Stimulated activated CD8-positive, alpha-beta memory T cell treated with anti-CD3 and anti-CD28 coated beads, Interleukin-7, amount 100 ng/mL, for 48 hours (primary cell): ENCODE data around the gene RPS21.

ENCODE experiments used
- DNase-seq, 2 donors: peaks; one replicate each; pipeline ENCODE4 v3.0.0-alpha.2; 2020; ENCODE audit warnings: low read depth in 1 of 2; ENCODE audit errors: extremely low read depth in 1 of 2

Gene RPS21

DNA sequence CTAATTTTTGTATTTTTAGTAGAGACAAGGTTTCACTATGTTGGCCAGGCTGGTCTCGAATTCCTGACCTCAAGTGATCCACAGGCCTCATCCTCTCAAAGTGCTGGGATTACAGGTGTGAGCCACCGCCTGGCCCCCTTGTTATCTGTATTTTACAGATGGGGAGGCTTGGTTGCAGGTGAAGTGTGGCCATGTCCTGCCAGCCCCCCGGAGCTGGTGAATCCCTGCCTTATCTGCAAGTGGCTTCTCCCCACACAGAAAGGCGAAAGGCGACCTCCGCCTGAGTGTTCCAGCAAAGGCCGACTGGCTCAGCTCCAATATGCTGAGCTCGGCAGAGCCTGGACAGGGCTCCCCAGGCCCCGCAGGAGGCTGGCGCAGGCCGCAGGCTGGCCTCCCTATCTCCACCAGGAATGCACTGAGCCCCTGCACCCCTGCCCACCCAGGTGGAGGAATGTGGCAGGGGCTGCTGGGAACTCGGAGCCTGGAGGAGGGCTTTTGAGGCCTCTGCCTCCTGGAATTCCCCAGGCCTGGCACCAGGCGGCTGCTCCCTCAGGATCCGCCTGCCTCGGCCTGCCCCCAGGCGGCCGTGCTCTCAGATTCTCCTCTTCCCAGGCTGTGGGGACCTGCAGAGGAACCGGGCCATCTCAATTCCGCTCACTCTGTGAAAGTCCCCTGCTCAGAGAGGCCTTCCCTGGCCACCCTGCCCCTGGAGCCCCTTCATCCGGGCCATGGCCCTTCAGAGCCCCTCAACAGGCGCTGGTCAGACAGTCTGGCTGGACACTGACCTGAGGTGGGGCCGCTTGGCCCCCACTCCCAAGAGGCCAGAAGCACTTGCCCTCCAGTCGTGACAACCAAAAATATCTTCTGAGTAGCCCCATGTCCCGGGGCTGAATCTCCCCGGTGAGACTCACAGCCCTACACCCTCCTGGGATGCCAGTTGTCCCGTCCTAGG lies 10.5 kb upstream of the RPS21 start:
- no peak for DNase-seq

- no peak for DNase-seq
Observed at GRCh38 chr20:62377064-62377461, 9.8 kb upstream of the RPS21 start.

DNA sequence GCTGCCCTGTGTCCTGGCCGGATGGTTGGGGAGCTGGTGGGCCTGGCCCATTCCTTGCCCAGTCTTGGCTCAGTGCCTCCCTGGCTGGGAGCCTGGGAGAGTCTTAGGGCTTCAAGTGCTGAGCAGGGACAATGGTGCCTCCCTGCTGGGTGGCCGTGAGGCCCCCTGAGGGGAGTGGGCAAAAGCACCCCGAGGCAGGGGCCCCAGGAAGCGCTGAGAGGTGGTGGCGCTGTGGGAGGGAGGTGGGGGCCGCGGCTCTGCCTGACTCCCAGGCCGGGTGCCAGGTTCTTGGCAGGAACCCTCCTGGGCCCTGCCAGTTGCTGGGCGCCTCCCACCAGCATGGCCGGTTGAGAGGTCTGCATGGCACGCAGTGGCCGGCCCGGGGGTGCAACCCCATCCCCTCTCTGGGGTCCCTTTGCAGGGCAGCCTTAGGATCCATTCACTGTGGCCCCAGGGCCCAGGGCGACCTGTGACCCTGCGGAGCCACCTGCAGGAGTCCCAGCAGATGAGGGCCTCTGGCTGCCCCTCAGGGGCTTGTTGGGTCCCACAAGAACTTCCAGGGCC lies 9.2 kb upstream of the RPS21 start:
- no peak for DNase-seq

DNA sequence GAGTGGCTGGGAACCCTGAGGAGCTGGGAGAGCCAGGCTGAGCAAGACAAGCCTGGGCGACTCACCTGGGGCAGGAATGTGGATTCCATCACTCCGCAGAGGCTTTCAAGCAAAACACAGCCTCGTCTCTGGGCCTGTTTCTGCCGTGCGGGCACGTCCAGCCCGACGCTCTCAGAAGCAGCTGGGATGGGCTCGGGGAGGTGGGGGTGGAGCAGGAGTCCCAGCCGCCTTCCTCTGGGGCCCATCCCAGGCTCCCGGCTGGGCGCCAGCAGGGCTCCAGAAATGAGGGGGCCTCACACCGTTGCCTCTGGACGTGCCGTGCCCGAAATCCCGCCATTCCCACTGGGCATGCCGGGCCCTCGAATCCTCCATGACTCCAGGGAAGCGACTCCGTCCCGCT lies 8.7 kb upstream of the RPS21 start:
- no peak for DNase-seq

DNA sequence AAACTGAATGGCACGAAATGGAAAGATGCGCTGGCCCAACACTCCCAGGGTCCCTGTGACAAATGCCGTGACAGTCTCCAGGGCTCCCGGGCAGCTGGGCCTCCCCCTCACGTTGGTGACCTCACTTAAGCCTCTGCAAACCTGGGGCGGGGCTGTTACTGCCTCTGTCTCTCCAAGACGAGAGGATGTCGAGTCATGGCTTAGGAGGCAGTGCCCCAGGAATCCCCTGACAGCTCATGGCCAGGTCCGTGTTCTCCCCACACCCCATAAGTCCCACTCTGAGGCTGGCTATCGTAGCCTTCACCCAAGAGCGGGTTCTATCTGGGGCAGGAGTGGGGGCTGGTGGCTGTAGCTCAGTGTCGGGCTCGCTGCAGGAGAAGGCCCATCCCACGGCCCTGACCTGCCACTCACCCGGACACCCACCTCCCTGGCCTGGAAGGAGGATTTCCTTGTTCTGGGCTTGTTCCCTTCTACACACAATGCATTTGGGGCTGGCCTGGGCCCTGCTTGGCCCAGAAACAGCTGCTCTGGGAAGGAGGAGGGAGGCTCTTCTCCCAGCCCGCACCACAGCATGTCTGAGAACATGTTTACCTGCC lies 5.6 kb upstream of the RPS21 start:
- no peak for DNase-seq

GRCh38 chr20:62381842-62382241 lies 5.1 kb upstream of the RPS21 start:
- DNase-seq, result no peak

DNA sequence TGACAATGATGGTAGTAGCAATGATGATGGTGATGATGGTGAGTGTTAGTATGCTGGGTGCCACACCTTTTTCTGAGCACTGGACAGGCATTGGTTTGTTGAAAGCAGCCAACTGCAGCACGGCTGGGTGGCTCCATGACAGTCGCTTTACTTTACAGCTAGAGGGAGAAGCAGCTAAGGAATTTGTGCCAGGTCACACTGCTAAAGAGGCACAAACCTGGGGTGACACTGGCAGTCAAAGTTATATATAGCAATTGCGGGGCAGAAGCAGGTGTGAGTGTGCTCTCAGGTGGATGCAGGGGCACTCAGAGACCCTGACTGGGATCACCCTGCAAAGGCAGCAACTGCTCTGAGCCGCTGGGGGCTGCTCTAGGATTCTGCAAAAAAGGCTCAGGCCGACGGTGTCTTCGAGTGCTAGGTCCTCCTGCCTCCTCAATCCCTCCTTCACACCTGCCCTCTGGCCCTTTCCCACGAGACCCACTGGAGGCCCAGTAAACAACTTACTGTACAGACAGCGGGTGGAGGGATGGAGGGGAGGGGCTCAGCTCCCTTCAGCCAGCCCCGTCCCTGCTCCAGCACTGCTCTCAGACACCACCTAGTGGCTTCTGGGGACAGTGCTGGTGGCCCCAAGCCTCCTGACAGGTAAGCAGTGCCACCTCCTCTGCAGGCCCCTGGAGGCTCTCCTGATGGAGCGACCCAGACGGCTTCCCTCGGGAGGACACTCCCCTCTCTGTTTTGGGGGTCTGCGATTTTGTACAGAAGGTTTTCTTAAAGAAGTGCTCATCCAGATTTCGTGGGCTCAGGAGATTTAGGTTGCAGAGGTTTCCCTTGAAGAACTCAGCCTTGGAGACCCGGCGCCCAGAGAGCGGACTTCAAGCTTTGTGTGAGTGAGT lies 4.4 kb upstream of the RPS21 start:
- DNase-seq, result peak; percentile 41 to 66

- DNase-seq, result no peak
Observed at GRCh38 chr20:62387219-62387913, 463 bp downstream of the RPS21 start.

DNA sequence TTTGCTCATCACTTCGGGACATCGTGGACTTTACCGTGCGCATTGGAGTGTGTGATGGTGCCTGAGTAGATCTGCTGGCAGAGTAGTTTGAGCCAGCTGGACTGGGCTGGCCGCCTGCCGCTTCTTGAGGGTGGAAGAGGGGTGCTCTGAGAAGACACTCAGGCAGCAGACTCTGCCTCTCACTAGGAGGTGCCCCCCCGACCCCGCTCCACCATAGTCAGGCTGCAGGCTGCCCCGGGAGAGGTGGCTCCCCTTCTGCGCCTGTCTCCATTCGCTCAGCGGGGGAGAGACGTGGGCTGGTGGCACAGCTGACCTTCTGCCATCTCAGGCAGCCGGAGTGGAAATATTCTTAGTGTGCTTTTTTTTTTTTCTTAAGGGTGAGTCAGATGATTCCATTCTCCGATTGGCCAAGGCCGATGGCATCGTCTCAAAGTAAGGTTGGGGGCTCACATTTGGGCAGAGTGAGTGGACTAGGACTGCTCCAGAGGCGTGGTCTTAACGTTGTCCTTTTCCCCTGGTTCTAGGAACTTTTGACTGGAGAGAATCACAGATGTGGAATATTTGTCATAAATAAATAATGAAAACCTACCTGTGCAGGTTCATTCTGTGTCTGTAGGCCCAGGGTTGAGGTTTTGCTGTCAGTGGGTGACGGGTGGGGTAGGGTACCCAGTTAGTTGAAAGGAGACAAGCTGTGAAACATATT lies 1.2 kb downstream of the RPS21 start:
- DNase-seq, result no peak

DNA sequence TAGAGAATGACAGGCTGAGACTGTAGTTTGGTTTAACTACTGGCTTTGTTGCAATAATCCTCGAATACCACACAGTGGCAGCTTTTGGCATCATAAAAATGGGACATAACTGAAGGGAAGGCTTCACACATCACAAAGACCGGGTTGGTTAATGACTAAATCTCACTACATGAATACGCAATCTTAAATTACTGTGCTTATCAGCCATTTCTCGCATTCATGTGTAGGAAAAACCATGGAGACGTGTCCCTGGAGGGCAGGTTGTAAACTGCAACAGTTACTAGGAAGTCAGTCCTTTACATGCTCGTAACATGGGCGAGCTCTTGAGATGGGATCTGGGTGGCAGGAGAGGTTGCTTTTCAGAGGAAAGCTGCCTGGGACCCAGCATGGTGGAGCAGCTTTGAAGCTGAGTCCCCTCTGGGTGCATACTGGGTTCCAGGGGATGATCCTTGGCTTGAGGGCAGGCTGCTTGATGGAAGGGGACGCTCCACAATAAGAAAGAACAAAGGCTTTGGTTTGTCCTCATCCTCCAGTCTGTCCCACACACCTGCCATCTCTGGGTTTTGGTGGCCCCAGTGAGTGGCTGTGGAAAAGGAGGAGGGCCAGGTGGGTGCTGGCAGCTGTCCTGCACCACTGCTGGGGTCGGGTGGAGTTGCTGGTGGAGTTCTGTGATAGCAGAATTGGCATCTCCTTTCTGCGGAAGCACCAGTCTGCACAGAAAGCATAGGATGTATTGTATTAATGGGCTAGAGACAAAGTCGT lies 2.1 kb downstream of the RPS21 start:
- no peak for DNase-seq

DNA sequence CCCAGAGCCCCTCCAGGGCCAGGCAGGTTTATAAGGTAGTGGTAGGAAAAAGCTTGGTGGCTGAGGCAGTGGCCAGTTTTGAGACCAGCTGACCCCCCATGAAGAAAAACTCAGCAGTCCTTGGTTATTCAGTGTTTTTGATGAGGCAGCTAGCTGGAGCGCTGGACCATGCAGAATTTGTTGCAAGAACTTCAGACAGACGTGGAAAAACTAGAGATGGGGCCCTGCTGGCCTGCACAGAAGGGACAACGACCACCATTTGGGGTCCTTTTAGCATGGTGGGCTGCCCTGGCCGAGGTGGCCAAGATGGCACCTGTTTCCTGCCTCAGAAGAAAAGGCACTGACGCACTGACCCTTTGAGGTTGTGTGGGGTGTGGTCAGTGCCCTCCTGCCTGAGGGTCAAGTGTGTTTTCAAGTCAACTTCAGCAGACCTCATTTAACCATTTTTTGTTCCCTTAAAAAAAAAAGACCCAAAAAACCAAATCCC lies 2.7 kb downstream of the RPS21 start:
- DNase-seq, result no peak

DNA sequence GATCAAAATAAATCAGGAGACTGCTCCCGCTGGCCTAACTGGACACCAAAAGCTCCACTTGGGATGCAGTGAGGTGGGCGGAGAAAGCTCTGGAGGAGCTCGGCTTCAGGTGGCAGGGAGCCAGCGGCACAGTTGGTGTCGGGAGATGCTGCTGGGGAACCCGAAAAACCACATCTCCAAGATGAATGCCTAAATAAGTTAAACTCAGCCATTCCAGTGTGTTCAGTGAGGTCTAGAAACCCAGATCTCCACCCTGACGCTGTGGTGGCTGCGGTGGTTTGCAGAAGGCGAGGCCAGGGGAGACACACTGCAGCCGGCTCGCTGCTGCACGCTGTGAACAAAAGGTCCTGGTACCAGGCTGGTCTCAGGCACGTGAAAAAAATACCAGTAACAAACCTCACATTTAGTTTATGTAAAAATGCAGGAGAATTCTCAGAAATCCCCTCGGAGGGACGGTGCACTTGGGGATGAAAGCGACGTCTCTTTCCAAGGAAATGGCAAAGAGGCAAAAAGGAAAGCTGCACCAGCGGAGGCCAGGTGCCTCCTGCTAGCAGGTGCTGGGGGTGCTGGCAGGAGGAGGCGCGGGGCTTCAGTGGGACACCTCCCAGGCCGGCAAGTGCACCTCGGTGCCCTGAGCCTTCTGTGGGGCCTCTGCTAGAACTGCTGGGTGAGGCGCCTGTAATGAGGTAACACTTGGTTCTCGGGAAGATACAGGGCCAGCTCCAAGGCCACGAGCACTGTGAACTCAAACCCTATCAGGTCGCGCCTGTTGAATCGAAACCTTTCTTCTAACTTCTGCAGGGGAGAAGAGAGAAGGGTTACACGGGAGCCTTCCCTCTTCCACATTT lies 3.6 kb downstream of the RPS21 start:
- no peak for DNase-seq

DNA sequence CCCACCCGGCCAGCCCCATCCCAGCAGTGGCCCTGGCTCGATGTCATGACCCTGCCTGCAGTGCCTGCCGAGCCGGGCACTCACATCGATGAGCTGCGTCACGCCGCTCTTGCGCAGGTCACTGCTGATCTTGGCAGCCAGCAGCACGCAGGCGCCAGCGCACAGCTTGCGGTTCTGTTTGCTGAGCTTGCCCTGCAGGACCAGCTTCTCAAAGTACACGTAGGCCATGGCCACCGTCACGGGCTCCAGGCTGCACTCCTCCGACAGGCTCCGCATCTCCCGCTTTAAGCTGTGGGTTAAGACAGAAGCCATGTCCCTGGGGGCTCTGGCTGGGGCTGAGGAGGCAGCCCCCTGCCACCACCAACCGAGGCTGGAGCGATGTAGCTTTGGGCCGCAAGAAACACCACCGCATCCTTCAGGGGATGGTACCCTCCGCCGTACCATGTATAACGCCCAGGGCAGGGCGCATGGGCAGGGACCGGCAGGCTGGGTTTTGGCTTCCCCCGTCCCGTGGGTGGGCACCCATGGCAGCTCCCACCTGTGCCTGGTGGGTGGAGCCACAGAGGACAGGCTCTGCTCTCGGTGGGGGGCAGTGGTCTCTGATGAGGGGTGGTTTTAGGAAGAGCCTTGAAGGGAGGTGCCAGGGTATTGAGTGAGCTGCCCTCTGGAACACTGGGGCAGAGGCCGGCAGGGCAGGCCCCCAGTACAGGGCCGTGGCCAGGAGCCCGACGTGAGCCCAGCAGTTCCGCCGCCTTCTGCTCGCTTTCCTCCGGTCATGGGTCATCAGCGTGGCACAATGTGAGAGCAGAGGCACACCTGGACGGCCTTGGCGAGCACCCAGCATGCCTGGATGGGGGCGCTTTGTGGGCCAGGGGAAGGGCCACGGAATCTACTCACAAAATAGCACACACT lies 4.5 kb downstream of the RPS21 start:
- DNase-seq, result no peak

DNA sequence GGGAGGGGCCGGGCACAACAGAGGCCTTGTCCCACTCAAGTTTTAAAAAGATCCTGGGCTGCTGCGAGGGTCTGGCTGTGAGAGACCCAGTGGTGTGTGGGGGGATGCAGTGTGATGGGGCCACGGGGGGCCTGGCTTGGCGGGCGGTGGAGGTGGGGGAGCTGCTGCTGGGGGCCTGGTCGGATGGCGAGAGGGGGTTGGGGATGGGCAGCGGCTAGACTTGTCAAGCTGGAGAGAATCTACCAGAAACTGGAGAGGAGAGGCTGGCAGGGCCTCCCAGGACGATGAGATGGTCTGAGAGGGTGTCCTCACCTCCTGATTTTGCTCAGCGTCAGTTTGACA lies 5.1 kb downstream of the RPS21 start:
- no peak for DNase-seq

DNA sequence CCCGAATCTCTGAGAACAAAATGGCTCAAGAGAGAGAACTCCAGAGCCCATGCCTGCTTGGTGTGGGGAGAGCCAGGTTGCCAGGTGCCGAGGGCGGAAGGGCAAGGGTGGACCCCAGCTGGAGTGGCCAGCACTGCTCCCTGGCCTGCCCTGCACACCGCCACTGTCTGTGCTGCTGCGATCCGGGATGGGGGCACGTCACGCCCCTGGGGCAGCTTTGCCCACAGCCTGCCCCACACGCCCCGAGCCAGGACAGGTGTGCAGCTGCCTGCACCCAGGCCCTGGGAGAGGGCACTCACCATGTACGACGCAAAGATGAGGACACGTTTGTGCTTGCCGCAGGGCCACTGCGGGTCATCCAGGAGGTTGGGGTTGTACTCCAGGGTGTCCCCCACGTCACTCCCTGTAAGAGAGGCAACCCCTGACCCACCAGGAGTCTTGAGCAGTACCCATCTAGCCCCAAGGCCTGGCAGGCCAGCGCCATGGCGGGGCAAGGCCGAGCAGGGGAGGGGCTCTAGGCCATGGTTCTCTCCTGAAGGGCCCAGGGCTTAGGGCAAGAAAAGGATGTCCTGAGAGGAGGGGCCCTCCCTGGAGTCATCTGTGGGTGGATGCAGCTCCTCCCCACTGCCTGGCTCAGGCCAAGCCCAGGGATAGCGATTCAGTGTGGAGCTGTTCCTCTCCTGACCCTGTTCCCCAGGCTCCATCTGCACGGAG lies 5.9 kb downstream of the RPS21 start:
- no peak for DNase-seq

DNA sequence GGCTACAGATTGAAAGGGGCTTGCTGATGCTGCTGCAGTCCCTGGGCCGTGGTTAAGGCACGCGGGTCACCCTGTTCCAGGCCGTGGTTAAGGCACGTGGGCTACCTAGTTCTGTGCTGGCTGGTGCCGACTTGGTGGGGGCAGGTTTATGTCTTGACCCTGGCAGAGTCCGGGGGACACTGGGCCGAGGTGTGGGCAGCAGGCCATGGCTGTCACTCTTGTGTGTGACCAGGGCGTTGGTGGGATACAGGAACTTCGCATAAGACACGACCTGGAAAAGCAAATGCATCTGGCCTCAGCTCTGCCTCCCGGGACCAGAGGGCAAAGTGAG lies 6.4 kb downstream of the RPS21 start:
- DNase-seq, result no peak

DNA sequence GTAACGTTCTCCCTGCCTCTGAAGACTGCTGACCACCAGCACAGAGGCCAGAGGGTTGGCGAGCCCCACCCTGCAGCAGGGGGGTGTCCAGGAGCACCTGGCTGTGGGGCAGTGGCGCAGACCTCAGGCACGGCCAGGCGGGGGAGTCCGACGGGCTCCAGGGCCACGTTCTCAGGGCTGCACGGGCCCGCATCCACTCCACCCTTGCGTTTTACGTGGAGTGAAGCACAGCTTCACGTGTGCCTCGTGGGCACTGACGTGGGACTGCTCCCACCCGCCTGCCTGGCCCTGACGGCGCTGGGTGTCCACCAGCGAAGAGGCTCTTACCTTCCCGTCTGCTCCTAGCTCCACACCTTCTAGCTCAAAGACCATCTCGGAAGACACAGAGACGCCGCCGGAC lies 6.9 kb downstream of the RPS21 start:
- no peak for DNase-seq
